MM.1S (cell line): ENCODE measurements around the gene EPHA6.

ENCODE experiments used
- DNase-seq: peaks from one replicate; pipeline ENCODE4 v3.0.0-alpha.2; 2015
- H2AFZ ChIP-seq: fragments of 300-600 bp; sonication (generic); 2 replicates; pipeline ENCODE4 v1.6.0; 2016; ENCODE audit warnings: antibody characterized with exemption, low read length
- H3F3A ChIP-seq: fragments of 300-600 bp; sonication (generic); 2 replicates; pipeline ENCODE4 v1.6.1; 2016; ENCODE audit warnings: mild to moderate bottlenecking, antibody characterized with exemption, low read length, moderate library complexity, mixed read lengths; ENCODE audit not compliant: insufficient read depth
- H3K27ac ChIP-seq: fragments of 300-600 bp; sonication (generic); 2 replicates; pipeline ENCODE4 v1.5.1; 2016; ENCODE audit warnings: mild to moderate bottlenecking, low read length
- H3K27me3 ChIP-seq: fragments of 300-600 bp; sonication (generic); replicated peaks from 2 replicates; pipeline ENCODE4 v1.6.0; 2016; ENCODE audit warnings: low read length; ENCODE audit not compliant: insufficient read depth
- H3K36me3 ChIP-seq: fragments of 300-600 bp; sonication (generic); replicated peaks from 2 replicates; pipeline ENCODE4 v1.6.1; 2016; ENCODE audit warnings: mild to moderate bottlenecking, low read length, mixed read lengths; ENCODE audit not compliant: insufficient read depth
- H3K4me1 ChIP-seq: fragments of 300-600 bp; sonication (generic); 2 replicates; pipeline ENCODE4 v1.6.1; 2016; ENCODE audit warnings: low read length, mixed read lengths
- H3K4me2 ChIP-seq: fragments of 300-600 bp; sonication (generic); 2 replicates; pipeline ENCODE4 v1.6.0; 2016; ENCODE audit warnings: low read depth, low read length
- H3K4me3 ChIP-seq: fragments of 300-600 bp; sonication (generic); 2 replicates; pipeline ENCODE4 v1.5.1; 2016; ENCODE audit warnings: low read length, mixed read lengths
- H3K79me2 ChIP-seq: fragments of 300-600 bp; sonication (generic); 2 replicates; pipeline ENCODE4 v1.6.1; 2016; ENCODE audit warnings: mixed run types, low read length, mixed read lengths
- H3K9ac ChIP-seq: fragments of 300-600 bp; sonication (generic); 2 replicates; pipeline ENCODE4 v1.6.1; 2016; ENCODE audit warnings: low read length, mixed read lengths
- H3K9me2 ChIP-seq: fragments of 300-600 bp; sonication (generic); replicated peaks from 2 replicates; pipeline ENCODE4 v1.6.1; 2016; ENCODE audit warnings: mild to moderate bottlenecking, low read length, mixed read lengths; ENCODE audit not compliant: insufficient read depth
- H3K9me3 ChIP-seq: fragments of 300-600 bp; sonication (generic); replicated peaks from 2 replicates; pipeline ENCODE4 v1.6.1; 2016; ENCODE audit warnings: mild to moderate bottlenecking, low read length, mixed read lengths; ENCODE audit not compliant: insufficient read depth
- H4K20me1 ChIP-seq: fragments of 300-600 bp; sonication (generic); 2 replicates; pipeline ENCODE4 v1.6.1; 2016; ENCODE audit warnings: mild to moderate bottlenecking, low read length, moderate library complexity, mixed read lengths; ENCODE audit not compliant: insufficient read depth
- CTCF ChIP-seq: fragments of 300-600 bp; sonication (generic); IDR thresholded peaks from 2 replicates; pipeline ENCODE4 v1.5.1; 2016; ENCODE audit warnings: antibody characterized with exemption, low read length, mixed read lengths
- EZH2 ChIP-seq: fragments of 300-600 bp; sonication (generic); optimal IDR thresholded peaks from 2 replicates; pipeline ENCODE3; 2017; ENCODE audit warnings: low read depth, mild to moderate bottlenecking, antibody characterized with exemption, low read length, mixed read lengths
- EZH2phosphoT487 ChIP-seq: fragments of 300-600 bp; sonication (generic); IDR thresholded peaks from 2 replicates; pipeline ENCODE4 v1.6.1; 2018; ENCODE audit warnings: antibody characterized with exemption, low read length

The EPHA6 gene

GRCh38 chr3:97579365-97579764, 765.0 kb downstream of the EPHA6 start:
- Histone ChIP-seq H3K9ac (no peak overlapping the region), H4K20me1 (no peaks in the 10 kb centered on the region), H3K9me2 (no peaks in the 10 kb centered on the region), H3K4me3 (no peak overlapping the region), H3K27me3 (no peaks in the 10 kb centered on the region), H3K36me3 (no peaks in the 10 kb centered on the region), H3F3A (no peaks in the 10 kb centered on the region), H3K27ac (no peak overlapping the region), H3K9me3 (no peaks in the 10 kb centered on the region), H3K4me1 (no peaks in the 10 kb centered on the region), H3K4me2 (no peak overlapping the region), H2AFZ (no peak overlapping the region), H3K79me2 (no peaks in the 10 kb centered on the region)
- TF ChIP-seq CTCF (no peak), EZH2phosphoT487 (no peak), EZH2 (no peak)
- DNase-seq = no peak

DNA sequence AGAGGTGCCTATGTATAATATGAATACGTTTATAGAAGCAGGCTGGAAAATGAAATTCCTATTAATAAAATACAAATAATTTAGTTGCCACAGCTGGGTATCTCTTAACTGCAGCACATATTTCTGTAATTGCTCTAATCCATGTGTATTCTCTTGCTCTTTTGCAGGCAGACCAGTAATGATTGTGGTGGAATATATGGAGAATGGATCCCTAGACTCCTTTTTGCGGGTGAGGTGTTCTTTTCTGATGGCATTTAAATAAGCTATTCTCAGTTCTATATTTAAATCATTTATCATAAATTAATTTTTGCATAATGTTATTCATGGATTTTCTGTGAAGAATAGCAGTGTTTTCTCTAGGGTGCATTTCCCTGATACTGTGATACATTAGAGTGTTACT, 796.2 kb downstream of the EPHA6 start:
- Histone ChIP-seq H2AFZ (no peak overlapping the region), H3K9ac (no peak overlapping the region), H3F3A (no peaks in the 10 kb centered on the region), H3K9me3 (no peaks in the 10 kb centered on the region), H3K36me3 (no peaks in the 10 kb centered on the region), H3K4me1 (no peaks in the 10 kb centered on the region), H3K27ac (no peak overlapping the region), H3K4me2 (no peak overlapping the region), H4K20me1 (no peaks in the 10 kb centered on the region), H3K4me3 (no peak overlapping the region), H3K79me2 (no peaks in the 10 kb centered on the region), H3K9me2 (no peaks in the 10 kb centered on the region), H3K27me3 (no peaks in the 10 kb centered on the region)
- TF ChIP-seq CTCF (no peak), EZH2phosphoT487 (no peak), EZH2 (no peak)
- no peak for DNase-seq

GRCh38 chr3:97612632-97613031, 798.2 kb downstream of the EPHA6 start:
- Histone ChIP-seq H4K20me1 (no peaks in the 10 kb centered on the region), H3K27ac (no peak overlapping the region), H3K9me2 (no peaks in the 10 kb centered on the region), H3K9me3 (no peaks in the 10 kb centered on the region), H3K9ac (no peak overlapping the region), H3K36me3 (no peaks in the 10 kb centered on the region), H2AFZ (no peak overlapping the region), H3K4me2 (no peak overlapping the region), H3K4me1 (no peaks in the 10 kb centered on the region), H3K4me3 (no peak overlapping the region), H3F3A (no peaks in the 10 kb centered on the region), H3K27me3 (no peaks in the 10 kb centered on the region), H3K79me2 (no peaks in the 10 kb centered on the region)
- TF ChIP-seq CTCF (no peak), EZH2 (no peak), EZH2phosphoT487 (no peak)
- no peak for DNase-seq
